Measurements from ENCODE around the gene BABAM2.

DNA sequence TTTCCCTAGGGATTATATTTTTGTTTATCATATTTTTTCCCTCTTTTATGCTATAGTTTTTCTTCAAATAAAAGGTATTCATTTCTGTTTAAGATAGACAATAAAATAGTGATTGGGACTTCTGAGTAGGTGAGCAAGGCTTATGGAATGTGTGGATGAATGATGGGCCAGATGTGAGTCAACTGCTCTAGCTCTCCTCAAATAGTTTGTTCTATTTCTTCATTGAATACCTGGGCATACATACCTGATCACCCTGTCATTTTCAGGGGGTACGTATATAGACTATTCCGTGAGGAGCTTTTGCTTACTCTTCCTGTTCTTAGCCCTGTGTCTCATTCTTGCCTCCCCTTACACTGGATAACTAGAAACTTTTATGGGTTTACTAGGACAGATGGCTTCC, 41.9 kb downstream of the BABAM2 start:
- TF ChIP-seq POLR2A (IDR thresholded peaks at IDR 0.05), result no peak
- no peak for TF ChIP-seq CTCF (IDR thresholded peaks at IDR 0.05)

Measured in heart left ventricle (tissue), 13 donors.